ENCODE measurements around the gene KCNT2. TPM values are rescaled to one million over a fixed set of nuclear protein-coding genes. Genes with fewer than 3 reads are reported as not detected.
A peak's percentile ranks its signal among the peaks of the same experiment; 100 is the strongest.

Gene KCNT2
- polyA plus RNA-seq, 2 of the 4 experiments (the other 2 are of a cell fraction): 0.14 to 1.7 TPM

- DNase-seq (ENCODE audit: low read depth in 1 of 2, low spot score in 1 of 2) (no peak), ATAC-seq (no peak), FAIRE-seq (no peak)
- Histone ChIP-seq H3K4me1 (no peaks in the 10 kb centered on the region), H3K4me3 (no peak overlapping the region), H3K27ac (no peak overlapping the region), H3K9me3 (no peaks in the 10 kb centered on the region), H3K4me2 (no peak overlapping the region)
- POLR2A ChIA-PET: no interaction called here
- CTCF ChIA-PET: no interaction called here
- peak; percentile 69 for TF ChIP-seq MAFK (IDR thresholded peaks at IDR 0.05; ENCODE audit: partially characterized antibody)
- TF ChIP-seq KDM1A (IDR thresholded peaks at IDR 0.05; ENCODE audit: low read depth): no peak
- no peak for TF ChIP-seq CEBPB (IDR thresholded peaks at IDR 0.05)
Measured at GRCh38 chr1:196229546-196229945, 378.7 kb downstream of the KCNT2 start.

GRCh38 chr1:196214866-196215265 is 393.4 kb downstream of the KCNT2 start:
- H3K9me3 ChIP-seq: no peaks in the 10 kb centered on the region
- no peak for TF ChIP-seq NPAS2 (CRISPR knock-in tag; IDR thresholded peaks at IDR 0.05; ENCODE audit: borderline replicate concordance)
- TF ChIP-seq EHF (CRISPR knock-in tag; IDR thresholded peaks at IDR 0.05): no peak
- no peak for TF ChIP-seq ZNF302 (CRISPR knock-in tag; IDR thresholded peaks at IDR 0.05)
- no peak for TF ChIP-seq MAZ (IDR thresholded peaks at IDR 0.05; ENCODE audit: borderline replicate concordance, low read depth, low read length)
- no peak for TF ChIP-seq MYC (IDR thresholded peaks at IDR 0.05; ENCODE audit: borderline replicate concordance, low read length)
- no peak for TF ChIP-seq REST (IDR thresholded peaks at IDR 0.05)
- TF ChIP-seq EP300 (IDR thresholded peaks at IDR 0.05): no peak
- TF ChIP-seq HDAC2 (IDR thresholded peaks at IDR 0.05): no peak
- no peak for TF ChIP-seq POLR2AphosphoS2 (conservative IDR thresholded peaks at IDR 0.05; ENCODE audit: low read length)
- no peak for TF ChIP-seq NFE2L2 (conservative IDR thresholded peaks at IDR 0.05; ENCODE audit: low read length)
- no peak for TF ChIP-seq GATA3 (IDR thresholded peaks at IDR 0.05; ENCODE audit: borderline replicate concordance)
- TF ChIP-seq JUNB (IDR thresholded peaks at IDR 0.05): no peak
- no peak for TF ChIP-seq RFX5 (IDR thresholded peaks at IDR 0.05)
- FAIRE-seq (no peak), ATAC-seq (no peak), DNase-seq (ENCODE audit: low read depth in 1 of 2, low spot score in 1 of 2) (no peak)
- ChIA-PET POLR2A (no interaction called here), CTCF (no interaction called here)
- no peaks in the 10 kb centered on the region for H3K4me1 ChIP-seq
- no peak overlapping the region for H3K4me3 ChIP-seq
- H3K4me2 ChIP-seq: no peak overlapping the region
- no peak overlapping the region for H3K27ac ChIP-seq
- WGBS (ENCODE audit: missing lambda C conversion rate): 64% methylated on average over 2 of the region's 2 CpGs

GRCh38 chr1:196209983-196210382 is 398.3 kb downstream of the KCNT2 start:
- no peaks in the 10 kb centered on the region for H3K9me3 ChIP-seq
- POLR2A ChIA-PET: no interaction called here
- H3K4me1 ChIP-seq: no peaks in the 10 kb centered on the region
- H3K4me3 ChIP-seq: no peak overlapping the region
- no peak overlapping the region for H3K4me2 ChIP-seq
- FAIRE-seq: no peak
- H3K27ac ChIP-seq: no peak overlapping the region
- 34% methylated on average over 2 of the region's 2 CpGs for WGBS (ENCODE audit: missing lambda C conversion rate)
- DNase-seq (ENCODE audit: low read depth in 1 of 2, low spot score in 1 of 2): no peak
- TF ChIP-seq PHF8 (IDR thresholded peaks at IDR 0.05; ENCODE audit: borderline replicate concordance, low read depth): no peak
- no peak for TF ChIP-seq ATOH8 (CRISPR knock-in tag; IDR thresholded peaks at IDR 0.05; ENCODE audit: low read depth)
- TF ChIP-seq SREBF2 (IDR thresholded peaks at IDR 0.05): no peak
- no peak for TF ChIP-seq JUNB (IDR thresholded peaks at IDR 0.05)
- TF ChIP-seq HDAC2 (IDR thresholded peaks at IDR 0.05): no peak
- no peak for TF ChIP-seq PBX3 (IDR thresholded peaks at IDR 0.05)
- no peak for TF ChIP-seq RAD21 (conservative IDR thresholded peaks at IDR 0.05 in 1 of 2, IDR thresholded peaks at IDR 0.05 in 1 of 2)
- no peak for TF ChIP-seq E2F6 (IDR thresholded peaks at IDR 0.05; ENCODE audit: borderline replicate concordance, low read depth)
- TF ChIP-seq USF2 (IDR thresholded peaks at IDR 0.05): no peak
- no peak for TF ChIP-seq TFCP2L1 (CRISPR knock-in tag; IDR thresholded peaks at IDR 0.05)
- TF ChIP-seq MYC (IDR thresholded peaks at IDR 0.05; ENCODE audit: borderline replicate concordance, low read length): no peak
- no peak for TF ChIP-seq HOXB13 (CRISPR knock-in tag; IDR thresholded peaks at IDR 0.05; ENCODE audit: low read depth)
- no peak for TF ChIP-seq NR3C1 (IDR thresholded peaks at IDR 0.05)
- TF ChIP-seq KDM5A (IDR thresholded peaks at IDR 0.05): no peak
- TF ChIP-seq SMC3 (IDR thresholded peaks at IDR 0.05): no peak
- no peak for TF ChIP-seq HEYL (CRISPR knock-in tag; IDR thresholded peaks at IDR 0.05)
- ATAC-seq: no peak
- CTCF ChIA-PET: no interaction called here

Data from A549 (cell line).